Chondrocyte (in vitro differentiated cells): Measurements from ENCODE around the gene TEDDM1. TPM values are rescaled to one million over a fixed set of nuclear protein-coding genes. Genes with fewer than 3 reads are reported as not detected.

Source experiments
- DNase-seq: peaks from one replicate; pipeline ENCODE4 v3.0.0; 2021; ENCODE audit warnings: mixed read lengths, low spot score
- H3K27ac Mint-ChIP-seq: one replicate; pipeline ENCODE4 v1.8.0; 2021; ENCODE audit warnings: mild to moderate bottlenecking, moderate library complexity, mixed read lengths; ENCODE audit not compliant: unreplicated experiment
- H3K27me3 Mint-ChIP-seq: 2 replicates; pipeline ENCODE4 v1.8.0; 2021; ENCODE audit warnings: low read depth, mixed read lengths
- H3K36me3 Mint-ChIP-seq: 2 replicates; pipeline ENCODE4 v1.8.0; 2021; ENCODE audit warnings: low read depth, mixed read lengths
- H3K4me1 Mint-ChIP-seq: 2 replicates; pipeline ENCODE4 v1.8.0; 2021; ENCODE audit warnings: low read depth, mild to moderate bottlenecking, mixed read lengths
- H3K4me3 Mint-ChIP-seq: one replicate; pipeline ENCODE4 v1.8.0; 2021; ENCODE audit warnings: mild to moderate bottlenecking, moderate library complexity, mixed read lengths; ENCODE audit not compliant: unreplicated experiment
- H3K9me3 Mint-ChIP-seq: 2 replicates; pipeline ENCODE4 v1.8.0; 2021; ENCODE audit warnings: low read depth, mixed read lengths
- CTCF ChIP-seq: fragments of 200-600 bp; sonication (generic); IDR thresholded peaks from 2 replicates; pipeline ENCODE4 v1.5.0; 2021; ENCODE audit warnings: antibody characterized with exemption, mild to moderate bottlenecking, moderate library complexity
- total RNA-seq: library from RNA; stranded (reverse); gene quantifications from 3 replicates; pipeline ENCODE4 v1.2.1, GENCODE V29; 2021

TEDDM1 gene
- total RNA-seq, 1 donor from 2014 or later: not detected

- Mint-ChIP-seq H3K27ac (no peak overlapping the region), H3K4me3 (no peak overlapping the region), H3K36me3 (no peaks in the 10 kb centered on the region), H3K27me3 (peaks cover 17% of the 10 kb centered on the region), H3K9me3 (peaks cover 3% of the 10 kb centered on the region), H3K4me1 (no peaks in the 10 kb centered on the region)
- DNase-seq: no peak
- no peak for TF ChIP-seq CTCF
Observed at GRCh38 chr1:182367926-182368325, 32.5 kb downstream of the TEDDM1 start.

- Mint-ChIP-seq H3K27me3 (peaks cover 17% of the 10 kb centered on the region), H3K27ac (no peak overlapping the region), H3K9me3 (peaks cover 3% of the 10 kb centered on the region), H3K36me3 (no peaks in the 10 kb centered on the region), H3K4me3 (no peak overlapping the region), H3K4me1 (no peaks in the 10 kb centered on the region)
- TF ChIP-seq CTCF: no peak
- DNase-seq: no peak
Observed at GRCh38 chr1:182366596-182366995, 33.9 kb downstream of the TEDDM1 start.

GRCh38 chr1:182359645-182360044, 40.8 kb downstream of the TEDDM1 start:
- Mint-ChIP-seq H3K9me3 (no peaks in the 10 kb centered on the region), H3K27me3 (peaks cover 2% of the 10 kb centered on the region)

GRCh38 chr1:182357913-182358312, 42.6 kb downstream of the TEDDM1 start:
- Mint-ChIP-seq H3K4me3 (no peak overlapping the region), H3K27ac (no peak overlapping the region), H3K4me1 (no peaks in the 10 kb centered on the region), H3K36me3 (no peaks in the 10 kb centered on the region), H3K27me3 (peaks cover 2% of the 10 kb centered on the region), H3K9me3 (no peaks in the 10 kb centered on the region)
- no peak for DNase-seq
- no peak for TF ChIP-seq CTCF

More at GRCh38 chr1:182359645-182360044, 40.8 kb downstream of the TEDDM1 start:
- Mint-ChIP-seq H3K27ac (no peak overlapping the region), H3K4me1 (no peaks in the 10 kb centered on the region), H3K4me3 (no peak overlapping the region), H3K36me3 (no peaks in the 10 kb centered on the region)
- no peak for TF ChIP-seq CTCF
- no peak for DNase-seq

- Mint-ChIP-seq H3K9me3 (no peaks in the 10 kb centered on the region), H3K27me3 (peaks cover 2% of the 10 kb centered on the region), H3K4me3 (no peak overlapping the region), H3K4me1 (no peaks in the 10 kb centered on the region), H3K27ac (no peak overlapping the region), H3K36me3 (no peaks in the 10 kb centered on the region)
- no peak for TF ChIP-seq CTCF
- DNase-seq: no peak
Observed at GRCh38 chr1:182357171-182357570, 43.3 kb downstream of the TEDDM1 start.
